Kidney (tissue), 14 donors: Measurements from ENCODE around the gene CHP1. TPM values are rescaled to one million over a fixed set of nuclear protein-coding genes. Genes with fewer than 3 reads are reported as not detected.

ENCODE experiments used
- DNase-seq, 5 donors: peaks; one replicate each; pipeline ENCODE4 v3.0.0-alpha.2; 2013 to 2020
- FAIRE-seq: peaks from 2 replicates; lab custom pipeline; 2012; peaks lifted over from hg19 to GRCh38; lab: Jason Lieb, UNC
- H3K27ac ChIP-seq, 2 donors: one replicate each; pipeline ENCODE4 v1.7.0; 2013; ENCODE audit warnings: low read depth in 2 of 2, low read length in 2 of 2, inconsistent platforms in 1 of 2
- H3K27me3 ChIP-seq: one replicate; pipeline ENCODE4 v1.7.1; 2013; ENCODE audit warnings: low read length, inconsistent platforms; ENCODE audit not compliant: control insufficient read depth, insufficient read depth
- H3K36me3 ChIP-seq, 3 donors: one replicate each; pipeline versions ENCODE4 v1.7.0 to v1.7.1; 2013; ENCODE audit warnings: low read length in 3 of 3, control low read depth in 1 of 3, inconsistent platforms in 1 of 3; ENCODE audit not compliant: insufficient read depth in 3 of 3, control insufficient read depth in 2 of 3
- H3K4me1 ChIP-seq, 3 donors: one replicate each; pipeline versions ENCODE4 v1.7.0 to v1.7.1; 2013; ENCODE audit warnings: low read length in 3 of 3, inconsistent platforms in 1 of 3, low read depth in 1 of 3; ENCODE audit not compliant: control insufficient read depth in 2 of 3, insufficient read depth in 2 of 3
- H3K4me3 ChIP-seq, 3 donors: one replicate each; pipeline versions ENCODE4 v1.7.0 to v1.8.1; 2013; ENCODE audit warnings: low read length in 3 of 3, control low read depth in 1 of 3, inconsistent platforms in 1 of 3
- H3K9ac ChIP-seq, 3 donors: one replicate each; pipeline versions ENCODE4 v1.7.0 to v1.7.1; 2013; ENCODE audit warnings: low read length in 3 of 3, control low read depth in 1 of 3, inconsistent platforms in 1 of 3
- H3K9me3 ChIP-seq, 3 donors: one replicate each; pipeline versions ENCODE4 v1.7.0 to v1.7.1; 2013; ENCODE audit warnings: low read length in 3 of 3, control low read depth in 1 of 3, inconsistent platforms in 1 of 3; ENCODE audit not compliant: control insufficient read depth in 2 of 3, insufficient read depth in 1 of 3
- intact Hi-C: fragments of 100-400 bp; cut with DNase I; formaldehyde crosslinking; loops from one replicate; pipeline ENCODE4 v1.11.1; 2022
- polyA plus RNA-seq: library from polyadenylated mRNA; stranded (reverse); fragments of 350-450 nt; fragmentation: Illumina TruSeq; extraction: RNeasy Lipid Tissue Mini Kit (QIAGEN cat#74804); gene quantifications from one replicate; pipeline ENCODE4 v1.2.3, GENCODE V29; 2014; ENCODE audit warnings: low read depth, low replicate concordance; ENCODE audit not compliant: insufficient read depth
- total RNA-seq: library from RNA; stranded (reverse); fragmentation: NEBNext Ultra II Directional; extraction: Animal tissue kit (Norgen Biotek cat#: 25700); gene quantifications from one replicate; pipeline ENCODE4 v1.2.1, GENCODE V29; 2021
- TF ChIP-seq, protein P1 (sequence below): IDR thresholded peaks from 3 replicates; pipeline ENCODE4 v1.5.1; 2012; ENCODE audit warnings: mild to moderate bottlenecking, moderate library complexity, borderline replicate concordance; ENCODE audit not compliant: insufficient read depth; ENCODE audit errors: extremely low read depth
- donor health status: control.
- donor health status: control.
- donor health status: control.
- donor health status: control.
- donor health status: control.
- donor health status: DM: yes; HTN: yes; CAD: no.
- donor health status: Normal renal cell carcinoma (clear cell type).

The CHP1 gene
- total and polyA plus RNA-seq, 2 donors from 2014 or later: 85.5 to 171 TPM

- FAIRE-seq (no peak), DNase-seq (no peak)
- peaks cover 8 to 31% (median 9%) of the 10 kb centered on the region in 3 donors for H3K36me3 ChIP-seq
- intact Hi-C loops: no loop called here
- no peak overlapping the region for H3K4me3 ChIP-seq
- no peak overlapping the region for H3K9ac ChIP-seq
- no peaks in the 10 kb centered on the region for H3K9me3 ChIP-seq
- no peak overlapping the region for H3K27ac ChIP-seq
- TF ChIP-seq, protein P1, sequence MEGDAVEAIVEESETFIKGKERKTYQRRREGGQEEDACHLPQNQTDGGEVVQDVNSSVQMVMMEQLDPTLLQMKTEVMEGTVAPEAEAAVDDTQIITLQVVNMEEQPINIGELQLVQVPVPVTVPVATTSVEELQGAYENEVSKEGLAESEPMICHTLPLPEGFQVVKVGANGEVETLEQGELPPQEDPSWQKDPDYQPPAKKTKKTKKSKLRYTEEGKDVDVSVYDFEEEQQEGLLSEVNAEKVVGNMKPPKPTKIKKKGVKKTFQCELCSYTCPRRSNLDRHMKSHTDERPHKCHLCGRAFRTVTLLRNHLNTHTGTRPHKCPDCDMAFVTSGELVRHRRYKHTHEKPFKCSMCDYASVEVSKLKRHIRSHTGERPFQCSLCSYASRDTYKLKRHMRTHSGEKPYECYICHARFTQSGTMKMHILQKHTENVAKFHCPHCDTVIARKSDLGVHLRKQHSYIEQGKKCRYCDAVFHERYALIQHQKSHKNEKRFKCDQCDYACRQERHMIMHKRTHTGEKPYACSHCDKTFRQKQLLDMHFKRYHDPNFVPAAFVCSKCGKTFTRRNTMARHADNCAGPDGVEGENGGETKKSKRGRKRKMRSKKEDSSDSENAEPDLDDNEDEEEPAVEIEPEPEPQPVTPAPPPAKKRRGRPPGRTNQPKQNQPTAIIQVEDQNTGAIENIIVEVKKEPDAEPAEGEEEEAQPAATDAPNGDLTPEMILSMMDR: no peak
- no peaks in the 10 kb centered on the region for H3K27me3 ChIP-seq
- peaks cover 0 to 10% (median 0%) of the 10 kb centered on the region in 3 donors for H3K4me1 ChIP-seq
These were observed 55.7 kb downstream of the CHP1 start for GRCh38 chr15:41286665-41287333.

DNA sequence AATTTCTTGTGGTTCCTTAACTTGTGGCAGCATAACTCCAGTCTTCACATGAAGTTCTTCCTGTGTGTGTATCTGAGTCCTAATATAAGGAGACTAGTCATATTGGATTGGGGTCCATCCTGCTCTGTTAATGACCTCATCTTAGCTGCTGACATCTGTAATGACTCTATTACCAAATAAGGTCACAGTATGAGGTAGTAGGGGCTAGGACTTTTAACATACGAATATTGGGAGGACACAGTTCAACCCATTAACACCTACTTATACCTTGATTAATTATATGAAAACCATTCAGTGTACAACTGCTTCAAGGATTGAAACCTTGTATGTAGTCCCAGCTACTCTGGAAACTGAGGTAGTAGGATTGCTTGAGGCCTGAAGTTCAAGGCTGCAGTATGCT, 57.4 kb downstream of the CHP1 start:
- intact Hi-C loops: no loop called here

GRCh38 chr15:41289953-41290352, 58.9 kb downstream of the CHP1 start:
- DNase-seq: no peak
- TF ChIP-seq, protein P1: no peak
- Histone ChIP-seq H3K4me1 (peaks cover 0 to 8% (median 0%) of the 10 kb centered on the region in 3 donors), H3K27ac (no peak overlapping the region), H3K9ac (no peak overlapping the region), H3K9me3 (no peaks in the 10 kb centered on the region), H3K4me3 (no peak overlapping the region), H3K27me3 (no peaks in the 10 kb centered on the region), H3K36me3 (peaks cover 8 to 31% (median 9%) of the 10 kb centered on the region in 3 donors)
- intact Hi-C loops: no loop called here
- FAIRE-seq: no peak

More for the DNA sequence above, 57.4 kb downstream of the CHP1 start:
- TF ChIP-seq, protein P1: no peak
- no peak overlapping the region for H3K27ac ChIP-seq
- no peak for DNase-seq
- no peak overlapping the region for H3K4me3 ChIP-seq
- peaks cover 0 to 10% (median 0%) of the 10 kb centered on the region in 3 donors for H3K4me1 ChIP-seq
- FAIRE-seq: no peak
- no peak overlapping the region for H3K9ac ChIP-seq
- peaks cover 8 to 31% (median 9%) of the 10 kb centered on the region in 3 donors for H3K36me3 ChIP-seq
- no peaks in the 10 kb centered on the region for H3K27me3 ChIP-seq
- H3K9me3 ChIP-seq: no peaks in the 10 kb centered on the region
